Liver (tissue), 3 donors: ENCODE data around the gene SMYD4.

Experiments
- ATF3 ChIP-seq: IDR thresholded peaks from 2 replicates; pipeline ENCODE4 v1.6.1; 2016; ENCODE audit warnings: antibody characterized with exemption
- CTCF ChIP-seq: fragments of 150-350 bp; IDR thresholded peaks from 2 replicates; pipeline ENCODE4 v1.5.1; 2017; ENCODE audit warnings: improper control_type of control experiment, low read depth, low read length; ENCODE audit not compliant: missing input control
- EGR1 ChIP-seq, 2 donors: IDR thresholded peaks; 2 replicates each; pipeline ENCODE4 v1.6.1; 2016 to 2018; ENCODE audit warnings: antibody characterized with exemption in 2 of 2, low read depth in 2 of 2
- RAD21 ChIP-seq, 2 donors: IDR thresholded peaks; 2 replicates each; pipeline ENCODE4 v1.6.1; 2016; ENCODE audit warnings: antibody characterized with exemption in 2 of 2, mild to moderate bottlenecking in 2 of 2
- REST ChIP-seq: IDR thresholded peaks from 2 replicates; pipeline ENCODE4 v1.6.1; 2016; ENCODE audit warnings: antibody characterized with exemption, mild to moderate bottlenecking
- SP1 ChIP-seq: IDR thresholded peaks from 2 replicates; pipeline ENCODE4 v1.6.1; 2018; ENCODE audit warnings: antibody characterized with exemption, mild to moderate bottlenecking
- TAF1 ChIP-seq: conservative IDR thresholded peaks from 2 replicates; pipeline ENCODE4 v1.6.1; 2016; ENCODE audit warnings: antibody characterized with exemption, mild to moderate bottlenecking
- YY1 ChIP-seq: IDR thresholded peaks from 2 replicates; pipeline ENCODE4 v1.6.1; 2016; ENCODE audit warnings: antibody characterized with exemption, mild to moderate bottlenecking
- donor health status: healthy.
- donor health status: healthy.

GRCh38 chr17:1792495-1793446, 36.9 kb downstream of the SMYD4 start:
- TF ChIP-seq YY1 (no peak), CTCF (no peak), RAD21 (IDR thresholded peaks at IDR 0.05) (no peak), ATF3 (no peak), SP1 (no peak), REST (no peak), TAF1 (no peak), EGR1 (IDR thresholded peaks at IDR 0.05; ENCODE audit: low read depth in 2 of 2) (no peak)
